Liver (tissue), 9 donors: Measurements from ENCODE around the gene DLEC1. TPM values are rescaled to one million over a fixed set of nuclear protein-coding genes. Genes with fewer than 3 reads are reported as not detected.

Source experiments
- DNase-seq: peaks from one replicate; pipeline ENCODE4 v3.0.0-alpha.2; 2017; ENCODE audit warnings: low spot score
- H3K27ac ChIP-seq, 2 donors: one replicate each; pipeline ENCODE4 v1.7.0; 2013; ENCODE audit warnings: inconsistent platforms in 2 of 2, low read length in 2 of 2, control low read depth in 1 of 2, low read depth in 1 of 2, mild to moderate bottlenecking in 1 of 2
- H3K27me3 ChIP-seq, 4 donors: one replicate each; pipeline versions ENCODE4 v1.6.1 to v1.7.0; 2013; ENCODE audit warnings: low read length in 3 of 4, inconsistent platforms in 1 of 4, mild to moderate bottlenecking in 1 of 4, moderate library complexity in 1 of 4; ENCODE audit not compliant: control insufficient read depth in 4 of 4, insufficient read depth in 4 of 4
- H3K36me3 ChIP-seq, 4 donors: one replicate each; pipeline versions ENCODE4 v1.6.1 to v1.7.0; 2013; ENCODE audit warnings: low read length in 3 of 4, mild to moderate bottlenecking in 3 of 4, low read depth in 1 of 4, moderate library complexity in 1 of 4; ENCODE audit not compliant: control insufficient read depth in 4 of 4, insufficient read depth in 3 of 4
- H3K4me1 ChIP-seq, 4 donors: one replicate each; pipeline versions ENCODE4 v1.6.1 to v1.7.0; 2013; ENCODE audit warnings: low read length in 3 of 4, mild to moderate bottlenecking in 3 of 4, moderate library complexity in 1 of 4; ENCODE audit not compliant: control insufficient read depth in 4 of 4, insufficient read depth in 4 of 4
- H3K4me3 ChIP-seq, 3 donors: one replicate each; pipeline versions ENCODE4 v1.6.1 to v1.7.0; 2013; ENCODE audit warnings: low read length in 3 of 3, control low read depth in 1 of 3, low read depth in 1 of 3, mild to moderate bottlenecking in 1 of 3
- H3K9ac ChIP-seq, 2 donors: one replicate each; pipeline ENCODE4 v1.7.0; 2013; ENCODE audit warnings: low read length in 2 of 2, mild to moderate bottlenecking in 2 of 2, moderate library complexity in 2 of 2, control low read depth in 1 of 2, low read depth in 1 of 2
- H3K9me3 ChIP-seq, 4 donors: one replicate each; pipeline versions ENCODE4 v1.6.1 to v1.7.0; 2013; ENCODE audit warnings: low read length in 3 of 4; ENCODE audit not compliant: control insufficient read depth in 4 of 4
- ATF3 ChIP-seq: IDR thresholded peaks from 2 replicates; pipeline ENCODE4 v1.6.1; 2016; ENCODE audit warnings: antibody characterized with exemption
- CTCF ChIP-seq: fragments of 150-350 bp; IDR thresholded peaks from 2 replicates; pipeline ENCODE4 v1.5.1; 2017; ENCODE audit warnings: improper control_type of control experiment, low read depth, low read length; ENCODE audit not compliant: missing input control
- EGR1 ChIP-seq, 2 donors: IDR thresholded peaks; 2 replicates each; pipeline ENCODE4 v1.6.1; 2016 to 2018; ENCODE audit warnings: antibody characterized with exemption in 2 of 2, low read depth in 2 of 2
- FOXA1 ChIP-seq: IDR thresholded peaks from 2 replicates; pipeline ENCODE4 v1.6.1; 2016; ENCODE audit warnings: antibody characterized with exemption
- FOXA2 ChIP-seq: IDR thresholded peaks from 2 replicates; pipeline ENCODE4 v1.6.1; 2016; ENCODE audit warnings: antibody characterized with exemption
- MAX ChIP-seq: IDR thresholded peaks from 2 replicates; pipeline ENCODE4 v1.6.1; 2016; ENCODE audit warnings: antibody characterized with exemption
- NR2F2 ChIP-seq: IDR thresholded peaks from 2 replicates; pipeline ENCODE4 v1.6.1; 2016; ENCODE audit warnings: antibody characterized with exemption
- RAD21 ChIP-seq, 2 donors: IDR thresholded peaks; 2 replicates each; pipeline ENCODE4 v1.6.1; 2016; ENCODE audit warnings: antibody characterized with exemption in 2 of 2, mild to moderate bottlenecking in 2 of 2
- REST ChIP-seq: IDR thresholded peaks from 2 replicates; pipeline ENCODE4 v1.6.1; 2016; ENCODE audit warnings: antibody characterized with exemption, mild to moderate bottlenecking
- WGBS: extraction: QIAGEN DNeasy Blood & Tissue Kit; methylation state at CpG from one replicate; pipeline ENCODE4 v1.1.7; 2013; 5-methylcytosine and 5-hydroxymethylcytosine counted together
- polyA plus RNA-seq, 2 donors: library from polyadenylated mRNA; stranded (reverse) in 1 of 2; unstranded in 1 of 2; fragments of 200-250 nt in 1 of 2; fragments of >200 nt in 1 of 2; fragmentation: Nextera tagmentation in 1 of 2; extraction: Ambion mirVana in 1 of 2; gene quantifications; one replicate each; pipeline versions ENCODE4 v1.2.1 to v1.2.3, GENCODE V29; 2013 to 2015
- total RNA-seq, 2 donors: library from RNA; depleted of rRNA; stranded (reverse); fragments of >200 nt; gene quantifications; one replicate each; pipeline ENCODE4 v1.2.3, GENCODE V29; 2014
- donor health status: healthy.
- donor health status: healthy.
- donor health status: healthy.
- donor health status: healthy.
- donor health status: healthy.

DLEC1 gene
- total and polyA plus RNA-seq, 4 donors, result 0.09 to 0.63 (median 0.30) TPM

GRCh38 chr3:38131621-38132369, 92.8 kb downstream of the DLEC1 start:
- 54% methylated on average over 6 of the region's 6 CpGs for WGBS
- peak overlapping the region; percentile 77 to 84 for H3K27ac ChIP-seq
- no peaks in the 10 kb centered on the region for H3K9me3 ChIP-seq
- TF ChIP-seq MAX (no peak), NR2F2 (no peak), RAD21 (IDR thresholded peaks at IDR 0.05) (peak; percentile 45 to 56), FOXA2 (no peak), CTCF (peak; percentile 17)
- no peak overlapping the region for H3K4me3 ChIP-seq
- H3K27me3 ChIP-seq, result no peaks in the 10 kb centered on the region
- H3K36me3 ChIP-seq, result peaks cover 16 to 44% (median 34%) of the 10 kb centered on the region in 4 donors
- peak; percentile 69 for DNase-seq
- peaks cover 23 to 86% (median 70%) of the 10 kb centered on the region in 4 donors for H3K4me1 ChIP-seq
- H3K9ac ChIP-seq, result no peak overlapping the region

GRCh38 chr3:38133209-38133556, 94.2 kb downstream of the DLEC1 start:
- H3K27me3 ChIP-seq, result no peaks in the 10 kb centered on the region
- H3K4me1 ChIP-seq, result peaks cover 23 to 81% (median 71%) of the 10 kb centered on the region in 4 donors
- peak overlapping the region in 1 of 2 donors; percentile 21 for H3K9ac ChIP-seq
- H3K4me3 ChIP-seq, result peak overlapping the region; percentile 10 to 50 (median 48)
- 40% methylated on average over 3 of the region's 3 CpGs for WGBS
- TF ChIP-seq EGR1 (IDR thresholded peaks at IDR 0.05; ENCODE audit: low read depth in 2 of 2) (no peak), FOXA1 (no peak), NR2F2 (no peak), ATF3 (no peak), REST (no peak)
- peak overlapping the region; percentile 77 to 84 for H3K27ac ChIP-seq
- peaks cover 11 to 30% (median 23%) of the 10 kb centered on the region in 4 donors for H3K36me3 ChIP-seq
- H3K9me3 ChIP-seq, result no peaks in the 10 kb centered on the region
- peak; percentile 10 for DNase-seq
